Stomach (tissue), 4 donors: ENCODE data around the gene EDRF1.

Source experiments
- CTCF ChIP-seq, 7 experiments: fragments of 450-650 bp in 4 of 7; fragments of 200-600 bp in 3 of 7; sonication (generic) in 3 of 7; IDR thresholded peaks; one replicate each; pipeline ENCODE4 v1.5.1; 2016 to 2019; ENCODE audit warnings: antibody characterized with exemption in 7 of 7, control low read depth in 2 of 7, mild to moderate bottlenecking in 1 of 7
- POLR2AphosphoS5 ChIP-seq, 3 donors: sonication (generic); formaldehyde crosslinking; IDR thresholded peaks; one replicate each; pipeline ENCODE4 v1.6.1; 2016; ENCODE audit warnings: antibody characterized with exemption in 3 of 3

- TF ChIP-seq CTCF (IDR thresholded peaks at IDR 0.05) (no peak), POLR2AphosphoS5 (IDR thresholded peaks at IDR 0.05) (no peak)
These were observed 63.9 kb downstream of the EDRF1 start for GRCh38 chr10:125783408-125783807.
